Measurements from ENCODE around the gene NINJ2.

NINJ2 gene

DNA sequence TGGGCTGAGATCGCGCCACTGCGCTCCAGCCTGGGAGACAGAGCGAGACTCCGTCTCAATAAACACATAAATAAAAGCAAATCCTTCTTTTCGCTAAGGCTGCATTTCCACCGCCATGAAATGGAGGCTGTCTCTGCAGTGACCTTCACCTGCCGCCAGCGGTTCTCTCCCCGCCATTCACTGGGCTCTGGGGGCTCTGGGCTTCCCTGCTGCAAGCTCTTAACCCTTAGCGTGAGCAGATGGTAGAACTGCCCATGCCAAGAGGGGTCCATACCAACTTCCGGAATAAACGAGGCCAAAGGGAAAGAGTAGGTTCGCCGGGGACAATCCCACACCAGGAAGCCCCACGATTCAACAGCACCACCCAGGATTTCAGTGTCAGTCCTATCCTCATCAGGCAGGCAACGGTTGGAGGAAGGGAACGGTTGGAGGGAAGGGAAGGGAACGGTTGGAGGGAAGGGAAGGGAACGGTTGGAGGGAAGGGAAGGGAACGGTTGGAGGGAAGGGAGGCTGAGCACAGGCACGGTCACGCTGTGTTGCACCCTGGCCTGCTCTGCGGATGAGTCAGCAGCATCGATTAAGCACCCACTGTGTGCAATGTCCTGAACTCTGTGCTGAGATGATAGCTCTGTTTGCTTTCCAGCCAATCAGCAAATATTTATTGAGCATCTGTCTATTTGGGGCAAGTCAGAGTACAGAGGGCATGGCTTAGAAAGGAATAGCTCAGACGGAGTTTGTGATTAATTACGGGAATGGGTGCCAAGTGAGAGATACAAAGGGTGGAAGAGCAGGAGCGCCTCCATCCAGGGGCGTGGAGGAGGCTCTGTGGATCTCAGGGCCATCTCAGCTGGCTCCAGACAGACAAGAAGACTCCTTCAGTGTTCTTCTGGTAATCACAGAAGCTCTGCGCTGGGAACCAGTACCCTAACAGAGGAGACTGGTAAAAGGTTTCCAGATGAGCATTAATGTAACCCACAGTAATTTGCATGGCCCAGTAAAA lies 77.9 kb downstream of the NINJ2 start:
- H4K20me1 ChIP-seq (ENCODE audit: insufficient read depth, low read length): no peaks in the 10 kb centered on the region
- H2AFZ ChIP-seq (ENCODE audit: low read depth, low read length): no peak overlapping the region
- H3K27ac ChIP-seq (ENCODE audit: low read length): no peak overlapping the region
- peaks cover 5% of the 10 kb centered on the region; the same call in 1 of the 2 replicates for H3K4me1 ChIP-seq (ENCODE audit: low read length)
- no peak for TF ChIP-seq EZH2phosphoT487 (IDR thresholded peaks at IDR 0.05; ENCODE audit: low read depth)
- TF ChIP-seq, protein P1, sequence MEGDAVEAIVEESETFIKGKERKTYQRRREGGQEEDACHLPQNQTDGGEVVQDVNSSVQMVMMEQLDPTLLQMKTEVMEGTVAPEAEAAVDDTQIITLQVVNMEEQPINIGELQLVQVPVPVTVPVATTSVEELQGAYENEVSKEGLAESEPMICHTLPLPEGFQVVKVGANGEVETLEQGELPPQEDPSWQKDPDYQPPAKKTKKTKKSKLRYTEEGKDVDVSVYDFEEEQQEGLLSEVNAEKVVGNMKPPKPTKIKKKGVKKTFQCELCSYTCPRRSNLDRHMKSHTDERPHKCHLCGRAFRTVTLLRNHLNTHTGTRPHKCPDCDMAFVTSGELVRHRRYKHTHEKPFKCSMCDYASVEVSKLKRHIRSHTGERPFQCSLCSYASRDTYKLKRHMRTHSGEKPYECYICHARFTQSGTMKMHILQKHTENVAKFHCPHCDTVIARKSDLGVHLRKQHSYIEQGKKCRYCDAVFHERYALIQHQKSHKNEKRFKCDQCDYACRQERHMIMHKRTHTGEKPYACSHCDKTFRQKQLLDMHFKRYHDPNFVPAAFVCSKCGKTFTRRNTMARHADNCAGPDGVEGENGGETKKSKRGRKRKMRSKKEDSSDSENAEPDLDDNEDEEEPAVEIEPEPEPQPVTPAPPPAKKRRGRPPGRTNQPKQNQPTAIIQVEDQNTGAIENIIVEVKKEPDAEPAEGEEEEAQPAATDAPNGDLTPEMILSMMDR (IDR thresholded peaks at IDR 0.05; ENCODE audit: low read depth, low read length): no peak
- H3K36me3 ChIP-seq (replicated peaks; ENCODE audit: low read depth, low read length): no peaks in the 10 kb centered on the region
- no peaks in the 10 kb centered on the region for H3K27me3 ChIP-seq (ENCODE audit: low read depth, low read length)
- no peak overlapping the region for H3K4me2 ChIP-seq (ENCODE audit: low read length)
- no peak overlapping the region for H3K4me3 ChIP-seq (ENCODE audit: low read length)
- no peaks in the 10 kb centered on the region for H3K9me3 ChIP-seq (ENCODE audit: insufficient read depth, low read length)
- H3K79me2 ChIP-seq (ENCODE audit: low read length): no peaks in the 10 kb centered on the region
- no peak overlapping the region for H3K9ac ChIP-seq (ENCODE audit: low read length)

DNA sequence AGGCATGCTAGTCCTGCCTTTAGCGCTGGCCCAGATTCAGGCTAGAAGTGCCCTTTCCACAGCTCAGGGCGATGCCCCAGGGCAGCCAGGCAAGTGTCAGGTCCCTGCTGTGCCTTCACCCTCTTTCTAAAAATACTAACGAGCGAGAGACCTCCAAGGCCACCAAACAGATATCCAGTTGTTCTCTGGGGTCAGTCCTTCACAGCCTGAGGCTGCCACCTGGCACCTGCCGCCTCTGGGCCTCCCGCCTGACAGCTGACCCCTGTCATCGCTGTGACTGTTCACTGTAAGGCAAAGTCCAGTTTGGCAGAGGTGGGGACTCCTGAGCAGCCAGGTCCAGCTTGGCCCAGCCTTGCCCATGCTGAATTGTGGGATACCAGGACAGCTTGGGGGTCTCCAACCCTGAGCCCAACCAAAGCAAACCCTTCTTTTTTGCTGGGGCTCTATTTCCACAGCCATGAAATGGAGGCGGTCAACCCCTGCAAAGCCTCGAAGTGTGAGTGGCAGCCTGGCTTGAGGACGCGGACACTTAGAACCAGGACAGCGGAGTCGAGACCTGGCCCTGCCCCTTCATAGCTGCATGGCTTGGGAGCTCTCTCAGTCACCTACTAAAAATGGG lies 79.9 kb downstream of the NINJ2 start:
- H3K9me3 ChIP-seq (ENCODE audit: insufficient read depth, low read length): no peaks in the 10 kb centered on the region
- no peaks in the 10 kb centered on the region for H3K27me3 ChIP-seq (ENCODE audit: low read depth, low read length)
- H3K4me2 ChIP-seq (ENCODE audit: low read length): no peak overlapping the region
- peaks cover 5% of the 10 kb centered on the region; the same call in 1 of the 2 replicates for H3K4me1 ChIP-seq (ENCODE audit: low read length)
- H3K27ac ChIP-seq (ENCODE audit: low read length): no peak overlapping the region
- no peak overlapping the region for H3K9ac ChIP-seq (ENCODE audit: low read length)
- TF ChIP-seq EZH2phosphoT487 (IDR thresholded peaks at IDR 0.05; ENCODE audit: low read depth): no peak
- TF ChIP-seq, protein P1 (IDR thresholded peaks at IDR 0.05; ENCODE audit: low read depth, low read length): no peak
- no peaks in the 10 kb centered on the region for H3K79me2 ChIP-seq (ENCODE audit: low read length)
- no peaks in the 10 kb centered on the region for H3K36me3 ChIP-seq (replicated peaks; ENCODE audit: low read depth, low read length)
- no peak overlapping the region for H2AFZ ChIP-seq (ENCODE audit: low read depth, low read length)
- no peak overlapping the region for H3K4me3 ChIP-seq (ENCODE audit: low read length)
- no peaks in the 10 kb centered on the region for H4K20me1 ChIP-seq (ENCODE audit: insufficient read depth, low read length)

- Histone ChIP-seq H3K27ac (ENCODE audit: low read length) (no peak overlapping the region), H3K79me2 (ENCODE audit: low read length) (no peaks in the 10 kb centered on the region), H3K9ac (ENCODE audit: low read length) (no peak overlapping the region), H3K27me3 (ENCODE audit: low read depth, low read length) (no peaks in the 10 kb centered on the region), H3K4me2 (ENCODE audit: low read length) (no peak overlapping the region), H2AFZ (ENCODE audit: low read depth, low read length) (no peak overlapping the region), H3K36me3 (replicated peaks; ENCODE audit: low read depth, low read length) (no peaks in the 10 kb centered on the region), H3K9me3 (ENCODE audit: insufficient read depth, low read length) (no peaks in the 10 kb centered on the region), H3K4me1 (ENCODE audit: low read length) (peaks cover 18% of the 10 kb centered on the region), H3K4me3 (ENCODE audit: low read length) (no peak overlapping the region), H4K20me1 (ENCODE audit: insufficient read depth, low read length) (no peaks in the 10 kb centered on the region)
- no peak for TF ChIP-seq EZH2phosphoT487 (IDR thresholded peaks at IDR 0.05; ENCODE audit: low read depth)
- TF ChIP-seq, protein P1 (IDR thresholded peaks at IDR 0.05; ENCODE audit: low read depth, low read length): no peak
Observed at GRCh38 chr12:581746-582145, 81.5 kb downstream of the NINJ2 start.

GRCh38 chr12:581321-581720 lies 81.9 kb downstream of the NINJ2 start:
- no peak overlapping the region for H2AFZ ChIP-seq (ENCODE audit: low read depth, low read length)
- no peaks in the 10 kb centered on the region for H3K79me2 ChIP-seq (ENCODE audit: low read length)
- no peaks in the 10 kb centered on the region for H4K20me1 ChIP-seq (ENCODE audit: insufficient read depth, low read length)
- no peak overlapping the region for H3K4me3 ChIP-seq (ENCODE audit: low read length)
- no peak overlapping the region for H3K9ac ChIP-seq (ENCODE audit: low read length)
- H3K4me1 ChIP-seq (ENCODE audit: low read length): peaks cover 22% of the 10 kb centered on the region
- TF ChIP-seq, protein P1 (IDR thresholded peaks at IDR 0.05; ENCODE audit: low read depth, low read length): no peak
- no peak for TF ChIP-seq EZH2phosphoT487 (IDR thresholded peaks at IDR 0.05; ENCODE audit: low read depth)
- no peak overlapping the region for H3K4me2 ChIP-seq (ENCODE audit: low read length)
- H3K27ac ChIP-seq (ENCODE audit: low read length): no peak overlapping the region
- H3K36me3 ChIP-seq (replicated peaks; ENCODE audit: low read depth, low read length): no peaks in the 10 kb centered on the region
- no peaks in the 10 kb centered on the region for H3K9me3 ChIP-seq (ENCODE audit: insufficient read depth, low read length)
- H3K27me3 ChIP-seq (ENCODE audit: low read depth, low read length): no peaks in the 10 kb centered on the region

All from OCI-LY3 (cell line).